GM19238 (cell line): Measurements from ENCODE around the gene TGM2.

ENCODE experiments used
- DNase-seq: peaks from one replicate; pipeline ENCODE4 v3.0.0; 2011; ENCODE audit warnings: low spot score; ENCODE audit not compliant: insufficient read length

The TGM2 gene

GRCh38 chr20:38199501-38200390 lies 34.7 kb upstream of the TGM2 start:
- no peak for DNase-seq

GRCh38 chr20:38198238-38198861 lies 33.3 kb upstream of the TGM2 start:
- no peak for DNase-seq

- DNase-seq, result no peak
Measured at GRCh38 chr20:38197619-38198018, 32.5 kb upstream of the TGM2 start.

GRCh38 chr20:38197217-38197616 lies 32.1 kb upstream of the TGM2 start:
- DNase-seq, result no peak

- DNase-seq, result no peak
Measured at GRCh38 chr20:38196592-38196991, 31.5 kb upstream of the TGM2 start.

GRCh38 chr20:38196076-38196475 lies 31.0 kb upstream of the TGM2 start:
- DNase-seq, result no peak

- no peak for DNase-seq
Measured at GRCh38 chr20:38195521-38195920, 30.5 kb upstream of the TGM2 start.

- DNase-seq, result no peak
Measured at GRCh38 chr20:38194971-38195504, 30.0 kb upstream of the TGM2 start.

- no peak for DNase-seq
Measured at GRCh38 chr20:38193586-38194105, 28.6 kb upstream of the TGM2 start.

GRCh38 chr20:38192323-38192885 lies 27.3 kb upstream of the TGM2 start:
- DNase-seq, result no peak

- no peak for DNase-seq
Measured at GRCh38 chr20:38191654-38192053, 26.6 kb upstream of the TGM2 start.

- DNase-seq, result no peak
Measured at GRCh38 chr20:38190936-38191371, 25.9 kb upstream of the TGM2 start.

GRCh38 chr20:38190166-38190565 lies 25.1 kb upstream of the TGM2 start:
- DNase-seq, result no peak

GRCh38 chr20:38187517-38187916 lies 22.4 kb upstream of the TGM2 start:
- DNase-seq, result no peak

- no peak for DNase-seq
Measured at GRCh38 chr20:38186788-38187221, 21.7 kb upstream of the TGM2 start.

- DNase-seq, result no peak
Measured at GRCh38 chr20:38184101-38184500, 19.0 kb upstream of the TGM2 start.

- DNase-seq, result no peak
Measured at GRCh38 chr20:38181971-38182370, 16.9 kb upstream of the TGM2 start.

- DNase-seq, result peak; percentile 26
Measured at GRCh38 chr20:38181207-38181801, 16.2 kb upstream of the TGM2 start.

- no peak for DNase-seq
Measured at GRCh38 chr20:38180781-38181180, 15.7 kb upstream of the TGM2 start.

- DNase-seq, result no peak
Measured at GRCh38 chr20:38179846-38180245, 14.8 kb upstream of the TGM2 start.

GRCh38 chr20:38178581-38178980 lies 13.5 kb upstream of the TGM2 start:
- no peak for DNase-seq
